ENCODE results near the gene NLK. TPM values are rescaled to one million over a fixed set of nuclear protein-coding genes. Genes with fewer than 3 reads are reported as not detected.

The NLK gene
- total RNA-seq, 1 experiment from 2014 or later, result 12.8 TPM

DNA sequence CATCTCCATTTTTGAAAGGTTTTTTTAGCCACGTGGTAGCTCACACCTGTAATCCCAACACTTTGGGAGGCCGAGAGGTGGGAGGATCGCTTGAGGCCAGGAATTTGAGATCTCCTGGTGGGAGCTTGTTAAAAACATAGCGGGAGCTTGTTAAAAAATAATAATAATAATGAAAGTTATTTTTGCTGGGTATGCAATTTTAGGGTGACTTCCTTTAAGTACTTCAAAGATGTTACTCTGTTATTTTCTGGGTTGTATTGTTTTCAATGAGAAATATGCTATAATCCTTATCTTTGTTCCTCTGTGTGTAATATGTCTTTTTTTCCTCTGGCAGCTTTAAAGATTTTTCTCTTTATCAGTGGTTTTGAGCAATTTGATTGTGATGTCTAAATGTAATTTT, 48.1 kb downstream of the NLK start:
- ATAC-seq, result no peak
- H3K4me2 ChIP-seq (ENCODE audit: low read length), result no peak overlapping the region
- H4K20me1 ChIP-seq (ENCODE audit: insufficient read depth), result no peaks in the 10 kb centered on the region
- H3K9ac ChIP-seq (ENCODE audit: low read length), result no peak overlapping the region
- intact Hi-C loops (cut with micrococcal nuclease), result no loop called here
- H3K27ac ChIP-seq (ENCODE audit: low read depth, low read length), result no peak overlapping the region
- H3K27me3 ChIP-seq (ENCODE audit: insufficient read depth, low read length), result no peaks in the 10 kb centered on the region
- DNase-seq (ENCODE audit: low read depth, low spot score), result no peak
- no peaks in the 10 kb centered on the region for H3K9me3 ChIP-seq (ENCODE audit: control insufficient read depth in 1 of 2, insufficient read depth in 1 of 2, low read depth in 1 of 2, low read length in 2 of 2)
- ChIA-PET RAD21 (ENCODE audit: low non-redundant PET in 1 of 2, low total read pairs in 2 of 2, uncharacterized antibody in 2 of 2, unreplicated experiment in 2 of 2) (no interaction called here), POLR2A (no interaction called here), CTCF (no interaction called here)
- no peak overlapping the region for H3K4me3 ChIP-seq (replicated peaks in 1 of 2; ENCODE audit: low read depth in 1 of 2, low read length in 2 of 2)
- no peaks in the 10 kb centered on the region for H3K36me3 ChIP-seq (ENCODE audit: control insufficient read depth in 1 of 2, insufficient read depth in 2 of 2, low read length in 2 of 2)
- no peaks in the 10 kb centered on the region for H3K9me2 ChIP-seq (ENCODE audit: insufficient read depth)
- TF ChIP-seq, protein P1, sequence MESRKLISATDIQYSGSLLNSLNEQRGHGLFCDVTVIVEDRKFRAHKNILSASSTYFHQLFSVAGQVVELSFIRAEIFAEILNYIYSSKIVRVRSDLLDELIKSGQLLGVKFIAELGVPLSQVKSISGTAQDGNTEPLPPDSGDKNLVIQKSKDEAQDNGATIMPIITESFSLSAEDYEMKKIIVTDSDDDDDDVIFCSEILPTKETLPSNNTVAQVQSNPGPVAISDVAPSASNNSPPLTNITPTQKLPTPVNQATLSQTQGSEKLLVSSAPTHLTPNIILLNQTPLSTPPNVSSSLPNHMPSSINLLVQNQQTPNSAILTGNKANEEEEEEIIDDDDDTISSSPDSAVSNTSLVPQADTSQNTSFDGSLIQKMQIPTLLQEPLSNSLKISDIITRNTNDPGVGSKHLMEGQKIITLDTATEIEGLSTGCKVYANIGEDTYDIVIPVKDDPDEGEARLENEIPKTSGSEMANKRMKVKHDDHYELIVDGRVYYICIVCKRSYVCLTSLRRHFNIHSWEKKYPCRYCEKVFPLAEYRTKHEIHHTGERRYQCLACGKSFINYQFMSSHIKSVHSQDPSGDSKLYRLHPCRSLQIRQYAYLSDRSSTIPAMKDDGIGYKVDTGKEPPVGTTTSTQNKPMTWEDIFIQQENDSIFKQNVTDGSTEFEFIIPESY (IDR thresholded peaks at IDR 0.05; ENCODE audit: extremely low read depth, insufficient replicate concordance, low read length), result no peak
- TF ChIP-seq SP1 (IDR thresholded peaks at IDR 0.05; ENCODE audit: low read depth), result no peak
- TF ChIP-seq, protein P2, sequence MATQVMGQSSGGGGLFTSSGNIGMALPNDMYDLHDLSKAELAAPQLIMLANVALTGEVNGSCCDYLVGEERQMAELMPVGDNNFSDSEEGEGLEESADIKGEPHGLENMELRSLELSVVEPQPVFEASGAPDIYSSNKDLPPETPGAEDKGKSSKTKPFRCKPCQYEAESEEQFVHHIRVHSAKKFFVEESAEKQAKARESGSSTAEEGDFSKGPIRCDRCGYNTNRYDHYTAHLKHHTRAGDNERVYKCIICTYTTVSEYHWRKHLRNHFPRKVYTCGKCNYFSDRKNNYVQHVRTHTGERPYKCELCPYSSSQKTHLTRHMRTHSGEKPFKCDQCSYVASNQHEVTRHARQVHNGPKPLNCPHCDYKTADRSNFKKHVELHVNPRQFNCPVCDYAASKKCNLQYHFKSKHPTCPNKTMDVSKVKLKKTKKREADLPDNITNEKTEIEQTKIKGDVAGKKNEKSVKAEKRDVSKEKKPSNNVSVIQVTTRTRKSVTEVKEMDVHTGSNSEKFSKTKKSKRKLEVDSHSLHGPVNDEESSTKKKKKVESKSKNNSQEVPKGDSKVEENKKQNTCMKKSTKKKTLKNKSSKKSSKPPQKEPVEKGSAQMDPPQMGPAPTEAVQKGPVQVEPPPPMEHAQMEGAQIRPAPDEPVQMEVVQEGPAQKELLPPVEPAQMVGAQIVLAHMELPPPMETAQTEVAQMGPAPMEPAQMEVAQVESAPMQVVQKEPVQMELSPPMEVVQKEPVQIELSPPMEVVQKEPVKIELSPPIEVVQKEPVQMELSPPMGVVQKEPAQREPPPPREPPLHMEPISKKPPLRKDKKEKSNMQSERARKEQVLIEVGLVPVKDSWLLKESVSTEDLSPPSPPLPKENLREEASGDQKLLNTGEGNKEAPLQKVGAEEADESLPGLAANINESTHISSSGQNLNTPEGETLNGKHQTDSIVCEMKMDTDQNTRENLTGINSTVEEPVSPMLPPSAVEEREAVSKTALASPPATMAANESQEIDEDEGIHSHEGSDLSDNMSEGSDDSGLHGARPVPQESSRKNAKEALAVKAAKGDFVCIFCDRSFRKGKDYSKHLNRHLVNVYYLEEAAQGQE (IDR thresholded peaks at IDR 0.05; ENCODE audit: low read depth), result no peak
- TF ChIP-seq ZFX (IDR thresholded peaks at IDR 0.05), result no peak
- no peak for TF ChIP-seq CTCF (IDR thresholded peaks at IDR 0.05 in 2 of 3, conservative IDR thresholded peaks at IDR 0.05 in 1 of 3; ENCODE audit: borderline replicate concordance in 1 of 3, insufficient read depth in 1 of 3, low read depth in 2 of 3, low read length in 2 of 3)
- TF ChIP-seq EGR1 (IDR thresholded peaks at IDR 0.05; ENCODE audit: low read depth), result no peak
- no peak for TF ChIP-seq ZNF274 (IDR thresholded peaks at IDR 0.05; ENCODE audit: low read depth, low read length)
- TF ChIP-seq TCF7L2 (IDR thresholded peaks at IDR 0.05; ENCODE audit: borderline replicate concordance, extremely low read depth, insufficient read depth, insufficient read length), result no peak
- no peak for TF ChIP-seq POLR2AphosphoS5 (IDR thresholded peaks at IDR 0.05; ENCODE audit: low read depth, low read length)
- peaks cover 28% of the 10 kb centered on the region for H3K79me2 ChIP-seq (ENCODE audit: insufficient read depth, low read length)
- no peaks in the 10 kb centered on the region for H3K4me1 ChIP-seq (ENCODE audit: control insufficient read depth in 1 of 2, insufficient read depth in 2 of 2, low read length in 2 of 2)
- no TSS peak for BruUV-seq (replicated peaks)
- H2AFZ ChIP-seq (ENCODE audit: low read depth, low read length, poor library complexity, severe bottlenecking), result no peak overlapping the region

Measured in HCT116 (cell line).